NOMO-1 treated with DMSO at 0.1 percent for 48 hours (cell line): ENCODE results near the gene ARRDC5.
"Not testable (repeated sequence)": the region's sequence is repeated elsewhere in the genome, so short reads cannot be mapped to it uniquely, and the experiment has no call there.

Experiments used
- DNase-seq: peaks from one replicate; lab custom pipeline; 2025; ENCODE audit not compliant: unreplicated experiment; lab: John Stamatoyannopoulos, UW

The ARRDC5 gene

GRCh38 chr19:4902796-4903195 is at the start of gene ARRDC5:
Gene ARRDC5, minus strand, starts transcription at chr19:4902896. Its CDS starts 71 bp downstream, at chr19:4902825.
- DNase-seq, result no peak

GRCh38 chr19:4951656-4952055 is 49.0 kb upstream of the ARRDC5 start:
- no peak for DNase-seq

- not testable (repeated sequence) for DNase-seq
Observed at GRCh38 chr19:4950650-4951049, 48.0 kb upstream of the ARRDC5 start.

- DNase-seq, result not testable (repeated sequence)
Observed at GRCh38 chr19:4941638-4942169, 39.0 kb upstream of the ARRDC5 start.

- no peak for DNase-seq
Observed at GRCh38 chr19:4939466-4939865, 36.8 kb upstream of the ARRDC5 start.

- DNase-seq, result not testable (repeated sequence)
Observed at GRCh38 chr19:4938461-4938860, 35.8 kb upstream of the ARRDC5 start.

- DNase-seq, result no peak
Observed at GRCh38 chr19:4937060-4937459, 34.4 kb upstream of the ARRDC5 start.

GRCh38 chr19:4935444-4935843 is 32.7 kb upstream of the ARRDC5 start:
- no peak for DNase-seq

- no peak for DNase-seq
Observed at GRCh38 chr19:4933528-4933927, 30.8 kb upstream of the ARRDC5 start.

GRCh38 chr19:4932711-4933110 is 30.0 kb upstream of the ARRDC5 start:
- no peak for DNase-seq

- no peak for DNase-seq
Observed at GRCh38 chr19:4930664-4931063, 28.0 kb upstream of the ARRDC5 start.

- DNase-seq, result no peak
Observed at GRCh38 chr19:4929186-4929585, 26.5 kb upstream of the ARRDC5 start.

- DNase-seq, result no peak
Observed at GRCh38 chr19:4923276-4923747, 20.6 kb upstream of the ARRDC5 start.

GRCh38 chr19:4922530-4923275 is 20.0 kb upstream of the ARRDC5 start:
- peak; percentile 19 for DNase-seq

GRCh38 chr19:4916292-4917082 is 13.8 kb upstream of the ARRDC5 start:
- DNase-seq, result no peak

GRCh38 chr19:4914736-4915501 is 12.2 kb upstream of the ARRDC5 start:
- no peak for DNase-seq

GRCh38 chr19:4913996-4914735 is 11.5 kb upstream of the ARRDC5 start:
- DNase-seq, result no peak

GRCh38 chr19:4911786-4912672 is 9.3 kb upstream of the ARRDC5 start:
- DNase-seq, result peak; percentile 42

- DNase-seq, result no peak
Observed at GRCh38 chr19:4911314-4911713, 8.6 kb upstream of the ARRDC5 start.
